DOHH2 (cell line): Measurements from ENCODE around the gene SLC49A4.

Source experiments
- H3F3A ChIP-seq: fragments of 200-600 bp; sonication (generic), shearing (Covaris generic); 2 replicates; pipeline ENCODE4 v1.6.0; 2016; ENCODE audit warnings: antibody characterized with exemption, mild to moderate bottlenecking; ENCODE audit not compliant: control insufficient read depth, insufficient read depth
- H3K27ac ChIP-seq: fragments of 200-600 bp; sonication (generic); 2 replicates; pipeline ENCODE4 v1.5.1; 2014; ENCODE audit warnings: low read depth, mild to moderate bottlenecking, low read length, moderate library complexity
- H3K27me3 ChIP-seq: fragments of 200-600 bp; sonication (generic); 2 replicates; pipeline ENCODE4 v1.6.1; 2014; ENCODE audit warnings: mild to moderate bottlenecking, low read length, mixed read lengths; ENCODE audit not compliant: control insufficient read depth
- H3K36me3 ChIP-seq: fragments of 200-600 bp; sonication (generic); 2 replicates; pipeline ENCODE4 v1.6.1; 2014; ENCODE audit warnings: mild to moderate bottlenecking, low read length, moderate library complexity, mixed read lengths; ENCODE audit not compliant: control insufficient read depth
- H3K4me1 ChIP-seq: fragments of 200-600 bp; sonication (generic); 2 replicates; pipeline ENCODE4 v1.6.1; 2014; ENCODE audit warnings: mild to moderate bottlenecking, low read length, mixed read lengths; ENCODE audit not compliant: control insufficient read depth
- H3K4me2 ChIP-seq: fragments of 200-600 bp; sonication (generic); 2 replicates; pipeline ENCODE4 v1.6.0; 2014; ENCODE audit warnings: mild to moderate bottlenecking, low read length, moderate library complexity
- H3K4me3 ChIP-seq: fragments of 200-600 bp; sonication (generic); 2 replicates; pipeline ENCODE4 v1.5.1; 2014; ENCODE audit warnings: mild to moderate bottlenecking, low read length, mixed read lengths
- H3K79me2 ChIP-seq: fragments of 200-600 bp; sonication (generic); 2 replicates; pipeline ENCODE4 v1.6.1; 2014; ENCODE audit warnings: mild to moderate bottlenecking, low read length, mixed read lengths; ENCODE audit not compliant: control insufficient read depth
- H3K9me2 ChIP-seq: fragments of 200-600 bp; sonication (generic); replicated peaks from 2 replicates; pipeline ENCODE4 v1.6.1; 2014; ENCODE audit warnings: mild to moderate bottlenecking, low read length, mixed read lengths; ENCODE audit not compliant: control insufficient read depth
- H3K9me3 ChIP-seq: fragments of 200-600 bp; sonication (generic); 2 replicates; pipeline ENCODE4 v1.6.1; 2014; ENCODE audit warnings: antibody characterized with exemption, low read length, mixed read lengths; ENCODE audit not compliant: control insufficient read depth, insufficient read depth
- H4K20me1 ChIP-seq: fragments of 200-600 bp; sonication (generic); 2 replicates; pipeline ENCODE4 v1.6.0; 2014; ENCODE audit warnings: low read depth, mild to moderate bottlenecking, antibody characterized with exemption, low read length, moderate library complexity; ENCODE audit not compliant: control insufficient read depth, insufficient read depth
- CTCF ChIP-seq: fragments of 200-600 bp; sonication (generic); IDR thresholded peaks from one replicate; pipeline ENCODE4 v1.5.1; 2014; ENCODE audit warnings: antibody characterized with exemption, mild to moderate bottlenecking, low read depth, low read length; ENCODE audit not compliant: poor library complexity, severe bottlenecking
- EZH2phosphoT487 ChIP-seq: fragments of 200-600 bp; sonication (generic); IDR thresholded peaks from 2 replicates; pipeline ENCODE4 v1.6.1; 2017; ENCODE audit warnings: borderline replicate concordance, mild to moderate bottlenecking, antibody characterized with exemption, low read length, moderate library complexity, mixed read lengths

Gene SLC49A4

GRCh38 chr3:122782804-122783203 lies 12.1 kb upstream of the SLC49A4 start:
- H3K9me2 ChIP-seq: no peaks in the 10 kb centered on the region
- H3F3A ChIP-seq: no peaks in the 10 kb centered on the region
- no peaks in the 10 kb centered on the region for H3K9me3 ChIP-seq
- no peaks in the 10 kb centered on the region for H3K4me1 ChIP-seq
- no peak overlapping the region for H3K27ac ChIP-seq
- H3K4me3 ChIP-seq: no peak overlapping the region
- H3K36me3 ChIP-seq: peaks cover 13% of the 10 kb centered on the region
- H3K4me2 ChIP-seq: no peak overlapping the region
- no peaks in the 10 kb centered on the region for H3K27me3 ChIP-seq
- no peaks in the 10 kb centered on the region for H4K20me1 ChIP-seq
- peaks cover 5% of the 10 kb centered on the region for H3K79me2 ChIP-seq
- no peak for TF ChIP-seq EZH2phosphoT487
- no peak for TF ChIP-seq CTCF

- no peaks in the 10 kb centered on the region for H3F3A ChIP-seq
- H3K27me3 ChIP-seq: no peaks in the 10 kb centered on the region
- H3K36me3 ChIP-seq: peaks cover 13% of the 10 kb centered on the region
- H3K79me2 ChIP-seq: peaks cover 11% of the 10 kb centered on the region
- no peak overlapping the region for H3K4me2 ChIP-seq
- no peak overlapping the region for H3K27ac ChIP-seq
- TF ChIP-seq EZH2phosphoT487 (no peak), CTCF (no peak)
- no peaks in the 10 kb centered on the region for H3K9me2 ChIP-seq
- no peaks in the 10 kb centered on the region for H3K9me3 ChIP-seq
- no peak overlapping the region for H3K4me3 ChIP-seq
- H3K4me1 ChIP-seq: no peaks in the 10 kb centered on the region
- no peaks in the 10 kb centered on the region for H4K20me1 ChIP-seq
These were observed 10.4 kb upstream of the SLC49A4 start for GRCh38 chr3:122784436-122784835.

GRCh38 chr3:122785231-122785630 lies 9.6 kb upstream of the SLC49A4 start:
- Histone ChIP-seq H4K20me1 (no peaks in the 10 kb centered on the region), H3K79me2 (peaks cover 16% of the 10 kb centered on the region), H3K9me2 (no peaks in the 10 kb centered on the region), H3K4me2 (no peak overlapping the region), H3K36me3 (peaks cover 13% of the 10 kb centered on the region), H3K4me1 (no peaks in the 10 kb centered on the region), H3K9me3 (no peaks in the 10 kb centered on the region), H3K27ac (no peak overlapping the region), H3K27me3 (no peaks in the 10 kb centered on the region), H3K4me3 (no peak overlapping the region), H3F3A (no peaks in the 10 kb centered on the region)
- TF ChIP-seq EZH2phosphoT487 (no peak), CTCF (no peak)

- TF ChIP-seq CTCF (no peak), EZH2phosphoT487 (no peak)
- no peaks in the 10 kb centered on the region for H3K9me2 ChIP-seq
- H3F3A ChIP-seq: no peaks in the 10 kb centered on the region
- peaks cover 13% of the 10 kb centered on the region for H3K36me3 ChIP-seq
- no peaks in the 10 kb centered on the region for H3K27me3 ChIP-seq
- no peak overlapping the region for H3K27ac ChIP-seq
- no peaks in the 10 kb centered on the region for H3K4me1 ChIP-seq
- H3K9me3 ChIP-seq: no peaks in the 10 kb centered on the region
- peaks cover 19% of the 10 kb centered on the region for H3K79me2 ChIP-seq
- no peaks in the 10 kb centered on the region for H4K20me1 ChIP-seq
- H3K4me3 ChIP-seq: no peak overlapping the region
- H3K4me2 ChIP-seq: no peak overlapping the region
These were observed 8.8 kb upstream of the SLC49A4 start for GRCh38 chr3:122786066-122786465.
